Measurements from ENCODE around the gene PLSCR2.

Gene PLSCR2

GRCh38 chr3:146469150-146470017 lies at the start of gene PLSCR2:
TSS of gene PLSCR2 (minus strand) at chr3:146469561. CDS start at chr3:146459904, 9,657 bp downstream.
- TF ChIP-seq, protein P1, sequence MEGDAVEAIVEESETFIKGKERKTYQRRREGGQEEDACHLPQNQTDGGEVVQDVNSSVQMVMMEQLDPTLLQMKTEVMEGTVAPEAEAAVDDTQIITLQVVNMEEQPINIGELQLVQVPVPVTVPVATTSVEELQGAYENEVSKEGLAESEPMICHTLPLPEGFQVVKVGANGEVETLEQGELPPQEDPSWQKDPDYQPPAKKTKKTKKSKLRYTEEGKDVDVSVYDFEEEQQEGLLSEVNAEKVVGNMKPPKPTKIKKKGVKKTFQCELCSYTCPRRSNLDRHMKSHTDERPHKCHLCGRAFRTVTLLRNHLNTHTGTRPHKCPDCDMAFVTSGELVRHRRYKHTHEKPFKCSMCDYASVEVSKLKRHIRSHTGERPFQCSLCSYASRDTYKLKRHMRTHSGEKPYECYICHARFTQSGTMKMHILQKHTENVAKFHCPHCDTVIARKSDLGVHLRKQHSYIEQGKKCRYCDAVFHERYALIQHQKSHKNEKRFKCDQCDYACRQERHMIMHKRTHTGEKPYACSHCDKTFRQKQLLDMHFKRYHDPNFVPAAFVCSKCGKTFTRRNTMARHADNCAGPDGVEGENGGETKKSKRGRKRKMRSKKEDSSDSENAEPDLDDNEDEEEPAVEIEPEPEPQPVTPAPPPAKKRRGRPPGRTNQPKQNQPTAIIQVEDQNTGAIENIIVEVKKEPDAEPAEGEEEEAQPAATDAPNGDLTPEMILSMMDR (IDR thresholded peaks at IDR 0.05): no peak

DNA sequence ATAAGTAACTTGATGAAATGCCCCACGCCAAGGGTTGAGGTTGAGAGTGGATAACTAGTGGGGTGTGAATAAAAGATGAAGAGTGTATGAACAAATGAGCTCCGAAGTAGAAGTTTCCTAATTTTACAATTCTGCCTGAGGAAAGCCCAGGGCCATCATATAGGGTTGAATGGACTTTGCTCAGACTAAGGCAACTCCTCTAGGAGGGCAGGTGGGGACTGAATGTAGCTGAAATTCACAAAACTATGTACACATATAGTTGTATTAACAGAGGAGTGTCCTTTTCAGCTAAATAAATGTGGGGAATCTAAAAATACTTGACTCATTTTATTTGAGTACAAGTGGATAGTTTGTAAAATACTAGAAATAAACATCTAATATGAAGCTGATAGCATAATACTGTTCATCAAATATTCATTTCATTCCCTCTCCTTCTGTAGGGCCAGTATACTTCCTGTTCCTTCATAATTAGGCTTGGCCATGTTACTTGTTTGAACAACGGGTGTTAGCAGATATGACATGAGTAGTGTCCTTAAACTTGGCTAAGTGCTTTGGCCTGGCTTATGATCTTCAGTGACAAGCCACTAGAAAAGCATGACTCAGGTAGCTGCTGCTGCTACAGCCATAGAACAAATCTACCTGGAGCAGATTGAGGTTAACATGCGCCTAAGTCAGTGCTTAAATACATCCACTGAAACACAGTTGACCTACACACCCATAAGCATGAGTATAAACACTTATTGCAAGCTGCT lies 48.5 kb upstream of the PLSCR2 start:
- TF ChIP-seq, protein P1 (IDR thresholded peaks at IDR 0.05): no peak

GRCh38 chr3:146513386-146514051 lies 44.2 kb upstream of the PLSCR2 start:
- TF ChIP-seq, protein P1 (IDR thresholded peaks at IDR 0.05): no peak

DNA sequence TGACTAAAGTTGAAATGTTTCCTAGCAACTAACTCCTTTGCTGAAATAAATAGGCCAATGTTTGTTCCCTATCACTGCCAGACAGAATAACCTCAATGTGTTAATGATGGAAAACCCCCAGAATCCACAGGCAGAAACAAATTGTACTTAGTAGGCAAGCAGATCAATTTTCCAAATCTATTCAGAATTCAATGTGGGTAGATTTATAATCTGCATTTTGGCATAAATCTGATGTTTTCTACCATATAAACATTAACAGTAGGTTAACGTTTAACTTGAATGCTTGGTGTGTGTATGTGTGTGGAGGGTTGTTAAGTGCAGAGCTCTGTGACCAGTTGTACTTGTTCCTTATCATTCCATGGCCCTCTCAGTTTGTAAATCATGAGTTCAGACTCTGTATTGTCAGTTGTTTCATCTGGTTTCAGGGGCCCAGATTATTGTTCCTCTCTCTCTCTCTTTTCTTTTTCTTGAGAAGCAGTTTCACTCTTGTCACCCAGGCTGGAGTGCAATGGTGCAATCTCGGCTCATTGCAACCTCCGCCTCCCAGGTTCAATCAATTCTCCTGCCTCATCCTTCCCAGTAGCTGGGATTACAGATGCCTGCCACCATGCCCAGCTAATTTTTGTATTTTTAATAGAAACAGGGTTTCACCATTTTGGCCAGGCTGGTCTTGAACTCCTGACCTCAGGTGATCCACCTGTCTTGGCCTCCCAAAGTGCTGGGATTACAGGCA lies 42.2 kb upstream of the PLSCR2 start:
- TF ChIP-seq, protein P1 (IDR thresholded peaks at IDR 0.05): no peak

GRCh38 chr3:146507331-146508120 lies 38.2 kb upstream of the PLSCR2 start:
- TF ChIP-seq, protein P1 (IDR thresholded peaks at IDR 0.05): no peak

GRCh38 chr3:146505516-146505915 lies 36.2 kb upstream of the PLSCR2 start:
- TF ChIP-seq, protein P1 (IDR thresholded peaks at IDR 0.05): no peak
